MM.1S (cell line): ENCODE data around the gene UBE3B.

Experiments
- DNase-seq: peaks from one replicate; pipeline ENCODE4 v3.0.0-alpha.2; 2015
- H2AFZ ChIP-seq: fragments of 300-600 bp; sonication (generic); 2 replicates; pipeline ENCODE4 v1.6.0; 2016; ENCODE audit warnings: antibody characterized with exemption, low read length
- H3F3A ChIP-seq: fragments of 300-600 bp; sonication (generic); 2 replicates; pipeline ENCODE4 v1.6.1; 2016; ENCODE audit warnings: mild to moderate bottlenecking, antibody characterized with exemption, low read length, moderate library complexity, mixed read lengths; ENCODE audit not compliant: insufficient read depth
- H3K27ac ChIP-seq: fragments of 300-600 bp; sonication (generic); 2 replicates; pipeline ENCODE4 v1.5.1; 2016; ENCODE audit warnings: mild to moderate bottlenecking, low read length
- H3K27me3 ChIP-seq: fragments of 300-600 bp; sonication (generic); replicated peaks from 2 replicates; pipeline ENCODE4 v1.6.0; 2016; ENCODE audit warnings: low read length; ENCODE audit not compliant: insufficient read depth
- H3K36me3 ChIP-seq: fragments of 300-600 bp; sonication (generic); replicated peaks from 2 replicates; pipeline ENCODE4 v1.6.1; 2016; ENCODE audit warnings: mild to moderate bottlenecking, low read length, mixed read lengths; ENCODE audit not compliant: insufficient read depth
- H3K4me1 ChIP-seq: fragments of 300-600 bp; sonication (generic); 2 replicates; pipeline ENCODE4 v1.6.1; 2016; ENCODE audit warnings: low read length, mixed read lengths
- H3K4me2 ChIP-seq: fragments of 300-600 bp; sonication (generic); 2 replicates; pipeline ENCODE4 v1.6.0; 2016; ENCODE audit warnings: low read depth, low read length
- H3K4me3 ChIP-seq: fragments of 300-600 bp; sonication (generic); 2 replicates; pipeline ENCODE4 v1.5.1; 2016; ENCODE audit warnings: low read length, mixed read lengths
- H3K79me2 ChIP-seq: fragments of 300-600 bp; sonication (generic); 2 replicates; pipeline ENCODE4 v1.6.1; 2016; ENCODE audit warnings: mixed run types, low read length, mixed read lengths
- H3K9ac ChIP-seq: fragments of 300-600 bp; sonication (generic); 2 replicates; pipeline ENCODE4 v1.6.1; 2016; ENCODE audit warnings: low read length, mixed read lengths
- H3K9me2 ChIP-seq: fragments of 300-600 bp; sonication (generic); replicated peaks from 2 replicates; pipeline ENCODE4 v1.6.1; 2016; ENCODE audit warnings: mild to moderate bottlenecking, low read length, mixed read lengths; ENCODE audit not compliant: insufficient read depth
- H3K9me3 ChIP-seq: fragments of 300-600 bp; sonication (generic); replicated peaks from 2 replicates; pipeline ENCODE4 v1.6.1; 2016; ENCODE audit warnings: mild to moderate bottlenecking, low read length, mixed read lengths; ENCODE audit not compliant: insufficient read depth
- H4K20me1 ChIP-seq: fragments of 300-600 bp; sonication (generic); 2 replicates; pipeline ENCODE4 v1.6.1; 2016; ENCODE audit warnings: mild to moderate bottlenecking, low read length, moderate library complexity, mixed read lengths; ENCODE audit not compliant: insufficient read depth
- EZH2 ChIP-seq: fragments of 300-600 bp; sonication (generic); optimal IDR thresholded peaks from 2 replicates; pipeline ENCODE3; 2017; ENCODE audit warnings: low read depth, mild to moderate bottlenecking, antibody characterized with exemption, low read length, mixed read lengths
- EZH2phosphoT487 ChIP-seq: fragments of 300-600 bp; sonication (generic); IDR thresholded peaks from 2 replicates; pipeline ENCODE4 v1.6.1; 2018; ENCODE audit warnings: antibody characterized with exemption, low read length
- TF ChIP-seq, protein P1 (sequence below): fragments of 300-600 bp; sonication (generic); IDR thresholded peaks from 2 replicates; pipeline ENCODE4 v1.5.1; 2016; ENCODE audit warnings: antibody characterized with exemption, low read length, mixed read lengths

Gene UBE3B

DNA sequence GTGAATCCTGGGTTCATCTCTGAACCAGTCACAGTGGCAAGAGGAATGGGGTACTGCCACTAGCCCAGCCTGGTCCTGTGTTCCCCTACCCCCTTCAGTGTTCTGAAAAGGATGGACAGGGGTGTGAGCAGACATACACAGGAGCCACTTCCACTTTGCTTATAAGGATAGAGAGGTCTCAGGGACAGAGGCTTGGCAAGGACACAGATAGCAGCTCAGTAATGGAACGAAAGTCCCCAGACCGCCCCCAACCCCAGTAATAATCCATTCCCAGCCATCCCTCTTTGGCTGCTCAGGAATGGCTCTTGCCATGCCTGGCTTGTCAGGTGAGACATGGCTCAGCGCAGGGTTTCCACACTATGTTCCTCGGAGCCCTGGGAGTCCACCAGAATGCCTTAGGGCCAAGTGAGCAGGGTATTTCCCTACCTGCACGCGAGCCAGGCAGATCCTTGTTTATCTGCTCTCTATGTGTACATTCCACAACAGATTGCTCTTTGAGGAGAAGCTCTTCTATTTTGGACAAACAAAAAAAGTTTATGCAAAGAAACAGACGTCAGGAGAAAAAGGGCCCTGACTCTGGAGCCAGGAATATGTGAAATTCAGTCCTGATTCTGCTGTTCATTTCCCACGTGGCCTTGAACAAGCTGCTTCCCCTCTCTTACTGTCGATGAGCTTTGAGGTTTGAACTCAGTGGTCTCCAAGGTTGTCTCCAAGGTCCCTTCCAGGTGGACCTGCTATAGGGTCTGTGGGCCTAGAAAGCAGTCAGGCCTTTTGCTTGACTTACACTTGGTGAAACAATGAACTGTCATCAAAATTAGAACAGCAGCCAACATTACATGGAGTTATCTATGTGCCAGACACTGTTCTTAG is 10.0 kb downstream of the UBE3B start:
- Histone ChIP-seq H3K4me1 (no peaks in the 10 kb centered on the region), H3F3A (no peaks in the 10 kb centered on the region), H3K9me3 (no peaks in the 10 kb centered on the region), H4K20me1 (no peaks in the 10 kb centered on the region), H3K79me2 (no peaks in the 10 kb centered on the region), H3K27ac (no peak overlapping the region), H3K27me3 (no peaks in the 10 kb centered on the region), H3K4me2 (no peak overlapping the region), H3K9me2 (no peaks in the 10 kb centered on the region), H2AFZ (no peak overlapping the region), H3K36me3 (no peaks in the 10 kb centered on the region), H3K4me3 (no peak overlapping the region), H3K9ac (no peak overlapping the region)
- DNase-seq = no peak
- TF ChIP-seq EZH2phosphoT487 = no peak
- no peak for TF ChIP-seq EZH2
- TF ChIP-seq, protein P1, sequence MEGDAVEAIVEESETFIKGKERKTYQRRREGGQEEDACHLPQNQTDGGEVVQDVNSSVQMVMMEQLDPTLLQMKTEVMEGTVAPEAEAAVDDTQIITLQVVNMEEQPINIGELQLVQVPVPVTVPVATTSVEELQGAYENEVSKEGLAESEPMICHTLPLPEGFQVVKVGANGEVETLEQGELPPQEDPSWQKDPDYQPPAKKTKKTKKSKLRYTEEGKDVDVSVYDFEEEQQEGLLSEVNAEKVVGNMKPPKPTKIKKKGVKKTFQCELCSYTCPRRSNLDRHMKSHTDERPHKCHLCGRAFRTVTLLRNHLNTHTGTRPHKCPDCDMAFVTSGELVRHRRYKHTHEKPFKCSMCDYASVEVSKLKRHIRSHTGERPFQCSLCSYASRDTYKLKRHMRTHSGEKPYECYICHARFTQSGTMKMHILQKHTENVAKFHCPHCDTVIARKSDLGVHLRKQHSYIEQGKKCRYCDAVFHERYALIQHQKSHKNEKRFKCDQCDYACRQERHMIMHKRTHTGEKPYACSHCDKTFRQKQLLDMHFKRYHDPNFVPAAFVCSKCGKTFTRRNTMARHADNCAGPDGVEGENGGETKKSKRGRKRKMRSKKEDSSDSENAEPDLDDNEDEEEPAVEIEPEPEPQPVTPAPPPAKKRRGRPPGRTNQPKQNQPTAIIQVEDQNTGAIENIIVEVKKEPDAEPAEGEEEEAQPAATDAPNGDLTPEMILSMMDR = no peak

DNA sequence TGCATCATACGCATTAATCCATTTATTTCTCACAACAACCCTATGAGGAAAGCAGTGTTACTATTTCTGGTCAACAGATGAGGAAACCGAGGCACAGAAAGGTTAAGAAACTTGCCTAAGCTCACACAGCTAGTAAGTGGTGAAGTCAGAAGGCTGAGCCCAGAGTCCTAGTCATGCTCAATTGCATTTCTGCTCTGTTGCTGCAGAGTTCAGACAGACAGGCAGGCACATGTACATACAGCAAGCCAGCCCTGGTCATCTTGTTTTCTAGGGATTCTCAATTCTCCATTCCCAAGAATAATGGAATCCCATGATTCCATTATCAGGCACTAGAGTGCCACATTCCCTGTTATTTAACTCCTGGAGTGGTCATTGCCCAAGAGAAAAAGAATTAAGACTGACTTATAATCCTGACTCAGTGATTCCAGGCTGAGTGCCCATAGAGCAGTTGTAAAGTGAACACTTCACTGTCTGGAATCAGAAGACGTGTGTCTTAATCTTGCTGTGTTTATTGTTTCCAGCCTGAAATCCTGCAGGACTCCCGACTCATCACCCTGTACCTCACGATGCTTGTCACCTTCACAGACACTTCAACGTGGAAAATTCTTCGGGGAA is 10.7 kb downstream of the UBE3B start:
- Histone ChIP-seq H3F3A (no peaks in the 10 kb centered on the region), H3K9me3 (no peaks in the 10 kb centered on the region), H3K9me2 (no peaks in the 10 kb centered on the region), H2AFZ (no peak overlapping the region), H3K4me2 (no peak overlapping the region), H3K36me3 (no peaks in the 10 kb centered on the region), H3K9ac (no peak overlapping the region), H3K79me2 (no peaks in the 10 kb centered on the region), H3K4me1 (no peaks in the 10 kb centered on the region), H3K27me3 (no peaks in the 10 kb centered on the region), H4K20me1 (no peaks in the 10 kb centered on the region), H3K4me3 (no peak overlapping the region), H3K27ac (no peak overlapping the region)
- no peak for DNase-seq
- TF ChIP-seq, protein P1 = no peak
- TF ChIP-seq EZH2 (no peak), EZH2phosphoT487 (no peak)

DNA sequence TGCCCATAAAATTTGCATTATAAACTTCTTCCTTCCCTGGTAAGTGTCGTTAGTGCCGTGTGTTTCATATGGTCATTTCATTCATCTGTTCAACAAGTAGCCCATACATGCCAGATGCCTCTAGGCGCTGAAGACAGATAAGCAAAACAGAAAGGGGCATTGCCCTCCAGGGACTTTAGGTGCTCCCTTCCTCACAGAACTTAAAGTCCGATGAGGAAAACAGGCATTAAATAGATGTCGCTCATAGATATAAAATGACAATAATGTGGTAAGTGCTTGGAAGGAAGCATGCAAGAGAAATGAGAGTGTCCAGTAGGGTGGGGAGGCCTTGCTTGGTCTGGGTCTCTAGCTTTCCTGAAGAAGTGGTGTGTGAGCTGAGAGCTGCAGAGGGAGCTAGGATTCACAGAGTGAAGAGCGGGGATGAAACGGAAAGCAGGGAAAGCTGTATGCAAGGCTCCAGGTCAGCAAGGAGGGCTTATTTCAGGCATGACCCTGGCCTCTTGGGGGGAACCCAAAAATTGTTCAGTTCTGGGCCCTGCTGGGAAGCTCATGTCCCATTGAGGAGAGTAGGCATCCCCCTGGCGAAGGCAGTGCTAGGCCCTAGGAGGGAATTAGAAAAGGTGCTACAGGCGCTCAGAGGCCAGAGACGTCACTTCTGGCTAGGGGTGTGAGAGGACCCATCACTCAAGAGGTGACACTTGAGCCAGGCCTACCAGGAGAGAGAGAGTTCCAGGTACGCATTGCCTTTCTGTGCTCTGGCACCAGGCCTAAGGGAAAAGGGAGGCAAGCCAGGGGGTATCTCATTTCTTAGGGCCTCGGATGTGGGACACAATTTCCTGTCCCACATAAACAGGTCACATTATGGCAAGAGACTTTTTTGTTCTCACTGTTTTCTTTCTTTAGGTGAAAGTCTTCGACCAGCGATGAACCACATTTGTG is 11.9 kb downstream of the UBE3B start:
- H4K20me1 ChIP-seq = no peaks in the 10 kb centered on the region
- DNase-seq = no peak
- no peak overlapping the region for H3K27ac ChIP-seq
- H3K9me2 ChIP-seq = no peaks in the 10 kb centered on the region
- H3K79me2 ChIP-seq = no peaks in the 10 kb centered on the region
- no peak overlapping the region for H2AFZ ChIP-seq
- no peaks in the 10 kb centered on the region for H3K27me3 ChIP-seq
- H3K4me2 ChIP-seq = no peak overlapping the region
- no peaks in the 10 kb centered on the region for H3F3A ChIP-seq
- H3K36me3 ChIP-seq = no peaks in the 10 kb centered on the region
- no peak overlapping the region for H3K9ac ChIP-seq
- no peak overlapping the region for H3K4me3 ChIP-seq
- TF ChIP-seq EZH2 = no peak
- TF ChIP-seq EZH2phosphoT487 = no peak
- TF ChIP-seq, protein P1 = no peak
- H3K4me1 ChIP-seq = no peaks in the 10 kb centered on the region
- H3K9me3 ChIP-seq = no peaks in the 10 kb centered on the region
